HepG2 (cell line): Measurements from ENCODE around the gene NAALADL1. TPM values are rescaled to one million over a fixed set of nuclear protein-coding genes. Genes with fewer than 3 reads are reported as not detected.
A peak's percentile ranks its signal among the peaks of the same experiment; 100 is the strongest.

ENCODE experiments used
- ARID4A ChIP-seq: sonication (generic); formaldehyde crosslinking; IDR thresholded peaks from 2 replicates; pipeline ENCODE4 v1.5.0; 2020; ENCODE audit warnings: mild to moderate bottlenecking, missing genetic modification reagents, borderline replicate concordance
- CBX5 ChIP-seq: sonication (generic); formaldehyde crosslinking; IDR thresholded peaks from 2 replicates; pipeline ENCODE4 v1.4.0; 2020; ENCODE audit warnings: missing genetic modification reagents, borderline replicate concordance
- CHD2 ChIP-seq: IDR thresholded peaks from 2 replicates; pipeline ENCODE4 v1.6.1; 2011; ENCODE audit warnings: low read depth, low read length, improper control_type of control experiment
- HMGXB3 ChIP-seq: sonication (generic); formaldehyde crosslinking; IDR thresholded peaks from 2 replicates; pipeline ENCODE4 v1.4.0; 2020; ENCODE audit warnings: missing genetic modification reagents, borderline replicate concordance
- STAG1 ChIP-seq: sonication (generic); formaldehyde crosslinking; IDR thresholded peaks from 2 replicates; pipeline ENCODE4 v1.4.0; 2020; ENCODE audit warnings: missing genetic modification reagents
- ZBTB10 ChIP-seq: sonication (generic); formaldehyde crosslinking; IDR thresholded peaks from 2 replicates; pipeline ENCODE4 v1.4.0; 2020; ENCODE audit warnings: missing genetic modification reagents, borderline replicate concordance
- ZNF101 ChIP-seq: sonication (generic); formaldehyde crosslinking; IDR thresholded peaks from 2 replicates; pipeline ENCODE4 v1.4.0; 2020; ENCODE audit warnings: mild to moderate bottlenecking, low read depth, missing genetic modification reagents, borderline replicate concordance
- ZNF12 ChIP-seq: sonication (generic); formaldehyde crosslinking; IDR thresholded peaks from 2 replicates; pipeline ENCODE4 v1.5.0; 2020; ENCODE audit warnings: missing genetic modification reagents
- ZNF382 ChIP-seq: sonication (generic); formaldehyde crosslinking; IDR thresholded peaks from 2 replicates; pipeline ENCODE4 v1.5.0; 2020; ENCODE audit warnings: missing genetic modification reagents, mild to moderate bottlenecking, borderline replicate concordance
- ZNF710 ChIP-seq: sonication (generic); formaldehyde crosslinking; IDR thresholded peaks from 2 replicates; pipeline ENCODE4 v1.5.0; 2020; ENCODE audit warnings: mild to moderate bottlenecking, missing genetic modification reagents, borderline replicate concordance
- ZNF724P ChIP-seq: sonication (generic); formaldehyde crosslinking; IDR thresholded peaks from 2 replicates; pipeline ENCODE4 v1.8.0; 2022; ENCODE audit warnings: missing genetic modification reagents, borderline replicate concordance
- polyA plus RNA-seq, 8 experiments: library from polyadenylated mRNA; depleted of rRNA in 3 of 8; stranded (reverse) in 7 of 8; unstranded in 1 of 8; fragments of >200 nt; fragmentation: Illumina TruSeq in 4 of 8; extraction: Trizol in 4 of 8; gene quantifications; 2 replicates each; pipeline versions ENCODE4 v1.2.1 to v1.2.3, GENCODE V29; 2011 to 2016; ENCODE audit warnings: low read depth in 4 of 8, missing spikeins in 1 of 8, mixed read lengths in 1 of 8; ENCODE audit not compliant: insufficient read depth in 1 of 8
- total RNA-seq, 5 experiments: library from RNA; depleted of rRNA; stranded (reverse); fragments of >200 nt; fragmentation: Illumina TruSeq; extraction: Trizol; gene quantifications; 2 replicates each; pipeline ENCODE4 v1.2.3, GENCODE V29; 2016; ENCODE audit warnings: low read depth in 1 of 5
- TF ChIP-seq, protein P1 (sequence below): sonication (generic); IDR thresholded peaks from 2 replicates; pipeline ENCODE4 v1.6.1; 2016; ENCODE audit warnings: low read depth, borderline replicate concordance

Gene NAALADL1
- total and polyA plus RNA-seq, 2 of the 13 experiments (the other 11 are each of a cell fraction or from before 2014, with no cell fraction given) = 9.3 to 33.9 TPM

DNA sequence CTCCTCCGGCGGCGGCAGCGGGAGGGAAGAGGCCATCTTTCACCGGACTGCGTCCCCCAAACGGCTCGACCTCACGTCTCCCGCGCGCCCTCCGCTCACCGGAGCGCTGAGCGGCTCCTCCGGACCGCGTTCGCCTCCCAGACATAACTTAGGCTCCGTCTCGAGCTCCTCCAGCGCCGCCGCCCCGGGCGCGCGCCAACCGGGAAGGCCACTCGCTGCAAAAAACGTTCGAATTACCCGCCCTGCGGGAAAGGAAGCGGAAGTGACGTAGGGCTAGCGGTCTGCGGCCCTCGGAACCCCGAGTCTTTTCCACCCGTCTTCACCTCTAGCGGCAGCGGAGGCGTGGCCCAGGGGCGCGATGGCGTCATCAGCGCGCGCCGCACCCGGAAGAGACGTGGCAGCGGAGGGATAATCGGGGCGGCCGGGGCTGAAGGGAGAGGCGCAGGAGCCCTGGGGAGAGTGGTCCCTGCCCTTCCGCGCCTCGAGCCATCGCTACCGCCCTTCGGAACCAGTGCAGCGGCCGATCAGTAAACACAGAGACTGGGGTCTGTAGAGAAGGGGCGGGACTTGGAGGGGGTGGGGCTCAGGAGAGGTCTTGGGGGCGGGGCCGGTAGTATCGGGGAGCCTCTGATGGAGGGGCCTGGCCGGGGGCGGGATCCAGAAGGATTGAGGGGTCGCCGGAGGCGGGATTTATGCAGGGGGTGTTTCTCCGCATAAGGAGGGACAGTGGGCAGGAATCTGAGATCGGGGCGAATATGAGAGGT lies 25.7 kb upstream of the NAALADL1 start, which contains the start of the genes CDCA5 and ZFPL1 (continued):
- TF ChIP-seq ZNF101 (CRISPR knock-in tag) (0 out of 2 replicates have a peak, but pooled peaks have one; percentile 50), HMGXB3 (CRISPR knock-in tag) (peak; percentile 67; the same call in 1 of the 2 replicates), ZNF724P (CRISPR knock-in tag) (peak; percentile 92), ZNF12 (CRISPR knock-in tag) (no peak), ZNF382 (CRISPR knock-in tag) (no peak), ZBTB10 (CRISPR knock-in tag) (peak; percentile 84; the same call in 1 of the 2 replicates), CHD2 (peak; percentile 71), STAG1 (CRISPR knock-in tag) (no peak), ARID4A (peak; percentile 100), ZNF710 (CRISPR knock-in tag) (no peak; the same call in 1 of the 2 replicates), CBX5 (CRISPR knock-in tag) (0 out of 2 replicates have a peak, but pooled peaks have one; percentile 80)
- TF ChIP-seq, protein P1, sequence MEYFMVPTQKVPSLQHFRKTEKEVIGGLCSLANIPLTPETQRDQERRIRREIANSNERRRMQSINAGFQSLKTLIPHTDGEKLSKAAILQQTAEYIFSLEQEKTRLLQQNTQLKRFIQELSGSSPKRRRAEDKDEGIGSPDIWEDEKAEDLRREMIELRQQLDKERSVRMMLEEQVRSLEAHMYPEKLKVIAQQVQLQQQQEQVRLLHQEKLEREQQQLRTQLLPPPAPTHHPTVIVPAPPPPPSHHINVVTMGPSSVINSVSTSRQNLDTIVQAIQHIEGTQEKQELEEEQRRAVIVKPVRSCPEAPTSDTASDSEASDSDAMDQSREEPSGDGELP = no peak
